Stimulated activated CD4-positive, alpha-beta T cell treated with anti-CD3 and anti-CD28 coated beads, TNF-alpha, amount 100 ng/mL, for 1 hour (primary cell): Measurements from ENCODE around the gene SLC38A2.

Experiments used
- DNase-seq, 3 donors: peaks; one replicate each; pipeline ENCODE4 v3.0.0-alpha.2; 2020; ENCODE audit warnings: low read depth in 3 of 3, low spot score in 1 of 3

Gene SLC38A2

DNA sequence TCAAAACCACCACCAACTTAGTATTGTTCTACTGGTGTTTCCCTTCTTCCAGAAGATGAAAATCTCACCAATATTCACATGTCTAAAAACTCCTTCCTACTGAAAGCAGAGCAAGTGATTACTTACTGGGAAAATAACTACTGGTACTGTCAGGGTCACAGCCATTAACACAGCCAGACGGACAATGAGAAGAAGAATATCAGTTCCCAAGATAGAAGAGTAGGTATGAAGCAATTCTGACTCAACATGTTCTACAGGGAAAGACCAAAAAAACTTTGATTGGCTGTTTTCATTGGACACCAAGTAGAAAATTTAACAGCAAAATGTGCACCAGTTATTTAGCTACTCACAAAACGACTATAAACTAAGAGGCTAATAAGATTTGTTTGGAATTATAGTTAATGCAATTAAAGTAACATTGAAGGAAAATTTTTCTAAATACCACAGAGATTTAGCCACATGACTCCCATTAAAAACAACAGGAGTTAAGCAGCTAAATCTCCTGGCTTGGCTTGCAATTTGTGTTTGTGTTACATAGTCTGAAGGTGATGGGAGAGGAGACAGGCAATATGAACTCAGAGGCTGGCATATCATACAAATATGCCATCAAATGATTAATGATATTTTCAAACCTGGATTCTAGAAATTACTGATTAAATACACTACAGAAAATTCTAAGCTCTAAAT is 9.5 kb downstream of the SLC38A2 start:
- DNase-seq = no peak

GRCh38 chr12:46361667-46362034 is 10.9 kb downstream of the SLC38A2 start:
- DNase-seq = no peak

DNA sequence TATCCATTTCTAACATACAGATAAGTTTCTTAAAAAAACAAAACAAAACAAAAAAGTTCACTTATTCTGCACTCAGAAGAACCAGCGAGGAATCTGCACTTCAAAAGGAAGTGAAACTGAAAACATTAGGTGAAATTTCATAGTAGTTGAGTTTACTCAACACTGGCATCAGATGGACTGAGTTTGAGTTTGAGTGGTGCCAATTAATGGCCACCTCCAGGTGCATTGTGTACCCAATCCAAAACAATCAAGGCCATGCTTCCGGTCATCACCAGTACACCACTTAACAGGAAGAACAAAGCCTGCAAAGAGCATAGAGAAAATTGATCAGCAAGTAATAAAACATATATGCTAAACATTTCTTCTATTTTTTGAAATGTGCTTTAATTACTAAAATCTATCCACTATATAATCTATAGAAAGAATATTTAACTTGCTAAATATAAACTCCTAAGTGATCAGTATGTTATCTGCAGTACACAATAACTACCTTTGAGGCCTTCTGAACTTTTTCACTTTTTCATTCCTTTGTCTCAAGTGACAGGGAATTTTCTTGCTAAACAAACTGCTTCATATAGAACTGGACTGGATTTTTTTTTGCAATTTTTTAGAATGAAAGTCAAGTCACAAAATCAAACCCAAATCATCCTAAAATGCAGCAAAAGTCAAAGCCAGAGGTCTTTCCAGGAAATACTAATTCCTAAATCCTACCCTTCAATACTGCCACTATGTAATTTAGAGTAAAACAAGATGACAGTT is 11.5 kb downstream of the SLC38A2 start:
- no peak for DNase-seq

DNA sequence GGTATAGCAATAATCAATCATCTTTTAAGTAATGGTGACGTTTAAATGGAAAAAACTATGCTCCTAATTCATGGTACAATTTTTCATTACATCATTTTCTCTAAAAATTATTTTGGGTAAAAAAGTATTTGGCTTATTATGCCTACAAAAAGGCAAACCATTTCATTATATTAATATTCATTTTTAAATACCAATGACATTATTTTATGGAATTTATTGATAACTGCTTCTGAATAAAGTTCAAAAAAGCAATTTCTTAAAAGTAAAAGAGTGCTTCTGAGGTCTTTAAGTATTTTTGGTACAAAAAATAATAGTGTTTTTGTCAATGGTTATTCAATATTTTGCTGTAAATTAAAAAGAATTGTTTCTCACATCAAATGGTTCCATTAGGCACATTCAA is 12.2 kb downstream of the SLC38A2 start:
- no peak for DNase-seq

GRCh38 chr12:46359667-46360280 is 12.8 kb downstream of the SLC38A2 start:
- no peak for DNase-seq

GRCh38 chr12:46358791-46359666 is 13.5 kb downstream of the SLC38A2 start:
- no peak for DNase-seq

DNA sequence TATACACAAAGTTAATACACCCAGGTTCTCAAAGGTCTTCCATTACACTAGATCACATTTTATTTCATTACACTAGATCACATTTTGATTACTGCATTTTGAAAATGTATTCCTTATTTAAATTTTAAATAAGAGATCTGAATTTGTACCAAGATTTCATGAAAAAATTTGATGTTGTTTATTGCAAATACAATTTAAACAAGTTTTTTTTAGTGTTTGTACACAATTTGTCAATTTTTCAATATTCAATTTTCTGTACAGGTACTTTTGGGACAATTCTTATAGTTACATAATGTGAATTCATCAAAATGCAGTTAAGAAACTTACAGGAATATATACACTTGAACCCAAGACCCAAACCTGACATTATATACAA is 14.3 kb downstream of the SLC38A2 start:
- no peak for DNase-seq

DNA sequence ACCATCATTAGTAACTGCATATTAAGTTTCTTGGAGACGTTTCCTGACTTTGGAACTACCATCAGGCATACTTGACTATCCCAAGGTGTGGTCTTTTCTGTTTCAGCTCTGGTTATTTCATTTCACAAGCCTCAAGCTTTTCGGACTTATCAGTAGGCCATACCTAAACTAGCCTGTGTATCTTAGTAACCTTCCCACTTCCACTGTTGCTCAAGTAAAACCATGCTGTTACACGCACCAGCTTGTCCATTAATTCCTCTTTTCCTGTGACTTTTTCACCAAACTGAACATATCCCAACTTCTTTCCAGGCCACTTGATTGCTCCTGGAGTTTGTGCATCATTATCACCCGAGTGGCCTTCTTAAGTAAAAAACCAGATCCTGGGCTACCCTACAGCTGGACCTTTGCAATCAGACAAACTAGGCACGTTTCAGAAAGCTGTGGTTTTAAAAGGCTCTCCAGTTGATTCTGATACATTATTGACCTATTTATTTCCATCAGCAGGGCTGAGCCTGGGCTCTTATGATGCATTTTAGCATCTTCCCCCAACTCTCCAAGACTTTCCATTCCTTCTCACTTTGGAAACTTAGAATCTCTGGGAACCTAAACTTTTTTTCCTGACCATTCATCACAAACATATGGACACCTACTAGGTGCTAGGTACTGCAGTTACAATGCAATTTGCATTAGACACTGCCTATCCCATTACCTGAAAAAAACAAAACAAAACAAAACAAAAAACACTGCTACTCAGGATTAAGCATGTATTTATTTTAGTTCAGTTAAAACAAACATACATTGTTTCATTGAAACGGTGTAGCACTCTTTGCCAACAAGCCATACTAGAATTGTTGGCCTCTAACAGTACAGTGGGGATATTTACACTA is 14.9 kb downstream of the SLC38A2 start:
- no peak for DNase-seq

GRCh38 chr12:46356655-46357437 is 15.7 kb downstream of the SLC38A2 start:
- no peak for DNase-seq

GRCh38 chr12:46354802-46355199 is 17.8 kb downstream of the SLC38A2 start:
- DNase-seq = no peak

GRCh38 chr12:46354111-46354801 is 18.3 kb downstream of the SLC38A2 start:
- DNase-seq = no peak

- no peak for DNase-seq
Observed at GRCh38 chr12:46351886-46352650, 20.5 kb downstream of the SLC38A2 start.

DNA sequence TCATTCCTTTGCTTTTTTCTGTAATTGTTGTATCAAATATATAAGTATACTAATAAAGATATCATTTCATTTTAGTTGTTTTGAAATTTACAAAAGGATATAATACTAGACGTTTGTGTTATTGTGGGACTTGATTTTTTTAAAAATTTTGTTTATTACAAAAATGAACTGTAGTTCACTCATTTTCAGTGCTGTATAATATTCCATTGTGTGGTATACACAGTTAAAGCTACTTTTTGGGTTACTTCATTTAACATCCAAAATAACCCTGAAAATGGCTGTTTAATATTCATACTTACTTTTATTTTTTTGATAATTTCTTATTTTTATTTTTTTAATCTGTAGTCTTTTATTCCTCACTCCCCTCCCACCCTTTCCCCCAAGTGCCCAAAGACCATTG is 21.4 kb downstream of the SLC38A2 start:
- DNase-seq = no peak

GRCh38 chr12:46349253-46349652 is 23.3 kb downstream of the SLC38A2 start:
- no peak for DNase-seq

DNA sequence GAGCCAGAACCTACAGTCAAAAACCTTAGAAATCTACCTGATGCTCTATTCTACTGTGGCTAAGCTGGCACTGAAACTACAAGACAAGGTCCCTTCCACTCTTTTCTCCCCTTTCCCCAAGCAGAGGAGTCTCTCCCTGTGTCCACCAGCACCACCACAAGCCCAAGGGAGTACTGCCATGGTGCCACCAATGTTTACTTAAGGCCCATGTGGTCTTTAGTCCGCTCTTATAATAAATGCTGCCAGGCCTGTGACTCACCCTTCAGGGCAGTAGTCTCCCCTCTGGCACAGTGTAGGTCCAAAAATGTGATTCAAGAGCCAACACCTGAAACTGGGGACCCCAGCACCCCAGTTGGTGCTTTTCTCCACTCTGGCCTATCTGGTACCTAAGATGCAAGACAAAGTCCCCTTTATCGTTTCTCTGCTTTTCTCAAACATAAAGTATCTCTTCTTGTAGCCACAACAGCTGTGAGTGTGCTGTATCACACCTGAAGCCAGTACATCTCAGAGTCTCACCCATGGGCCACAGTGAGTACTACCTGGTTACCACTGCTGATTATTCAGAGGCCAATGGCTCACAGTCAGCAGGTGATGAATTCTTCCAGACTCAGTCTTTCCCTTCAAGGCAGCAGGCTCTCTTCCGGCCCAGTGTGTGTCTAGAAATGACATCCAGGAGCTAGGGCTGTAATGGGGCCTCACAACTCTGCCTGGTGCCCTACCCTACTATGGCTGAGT is 29.3 kb downstream of the SLC38A2 start:
- DNase-seq = no peak

GRCh38 chr12:46342562-46343033 is 30.0 kb downstream of the SLC38A2 start:
- DNase-seq = no peak

- DNase-seq = no peak
Observed at GRCh38 chr12:46339051-46339450, 33.5 kb downstream of the SLC38A2 start.

- no peak for DNase-seq
Observed at GRCh38 chr12:46332260-46332659, 40.3 kb downstream of the SLC38A2 start.
